Prostate gland (tissue), 2 donors: Measurements from ENCODE around the gene RBM33. TPM values are rescaled to one million over a fixed set of nuclear protein-coding genes. Genes with fewer than 3 reads are reported as not detected.
A peak's percentile ranks its signal among the peaks of the same experiment; 100 is the strongest.

ENCODE experiments used
- DNase-seq: peaks from one replicate; pipeline ENCODE4 v3.0.0-alpha.2; 2019; ENCODE audit warnings: low spot score
- H3K27ac ChIP-seq, 2 donors: fragments of 200-600 bp; sonication (generic); 2 replicates each; pipeline ENCODE4 v1.5.1; 2017 to 2019
- H3K27me3 ChIP-seq: fragments of 200-600 bp; sonication (generic); replicated peaks from 2 replicates; pipeline ENCODE4 v1.5.1; 2019; ENCODE audit not compliant: insufficient read depth
- H3K36me3 ChIP-seq, 2 donors: fragments of 200-600 bp; sonication (generic); 1 replicate in 1 of 2; 2 replicates in 1 of 2; pipeline versions ENCODE4 v1.5.1 to v1.8.1; 2017 to 2019
- H3K4me1 ChIP-seq: fragments of 200-600 bp; sonication (generic); replicated peaks from 2 replicates; pipeline ENCODE4 v1.5.1; 2019
- H3K4me3 ChIP-seq, 2 donors: fragments of 200-600 bp; sonication (generic); 2 replicates each; pipeline ENCODE4 v1.5.1; 2017 to 2019
- H3K9me3 ChIP-seq: fragments of 200-600 bp; sonication (generic); 2 replicates; pipeline ENCODE4 v1.5.1; 2017
- CTCF ChIP-seq, 4 experiments: fragments of 200-600 bp in 2 of 4; fragments of 450-650 bp in 2 of 4; sonication (generic) in 2 of 4; IDR thresholded peaks; 1 replicate in 3 of 4; 2 replicates in 1 of 4; pipeline ENCODE4 v1.5.1; 2016 to 2019; ENCODE audit warnings: antibody characterized with exemption in 4 of 4, mild to moderate bottlenecking in 2 of 4, moderate library complexity in 2 of 4
- POLR2A ChIP-seq: fragments of 450-650 bp; IDR thresholded peaks from one replicate; pipeline ENCODE4 v1.6.1; 2016; ENCODE audit warnings: antibody characterized with exemption, mild to moderate bottlenecking
- POLR2AphosphoS5 ChIP-seq: sonication (generic); formaldehyde crosslinking; IDR thresholded peaks from one replicate; pipeline ENCODE4 v1.6.1; 2017; ENCODE audit warnings: antibody characterized with exemption
- WGBS: methylation state at CpG from one replicate; pipeline ENCODE4 v1.1.5; 2018; 5-methylcytosine and 5-hydroxymethylcytosine counted together
- intact Hi-C: fragments of 100-400 bp; cut with DNase I; formaldehyde crosslinking; loops from one replicate; pipeline ENCODE4 v1.14.2; 2022
- total RNA-seq, 2 donors: library from RNA; depleted of rRNA; stranded (reverse); fragments of >200 nt; gene quantifications; one replicate each; pipeline ENCODE4 v1.1.0, GENCODE V29; 2016

Gene RBM33
- total RNA-seq, 2 donors from 2014 or later: 33.2 to 82.9 TPM

- Histone ChIP-seq H3K27ac (no peak within 1 kb of the TSS), H3K36me3 (no peaks in the 10 kb centered on the region), H3K4me3 (peak within 1 kb of the TSS; percentile 8 to 11), H3K9me3 (no peaks in the 10 kb centered on the region), H3K27me3 (peaks cover 12% of the 10 kb centered on the region), H3K4me1 (peaks cover 9% of the 10 kb centered on the region)
- intact Hi-C loops: loop anchor here (10.0 kb wide), 1 partner anchor 653 kb away; no protein-coding TSS in a partner anchor
- TF ChIP-seq POLR2A (no peak), CTCF (IDR thresholded peaks at IDR 0.05) (no peak), POLR2AphosphoS5 (no peak)
- no peak for DNase-seq
- WGBS: under 1% methylated on average over 45 of the region's 53 CpGs
Measured at GRCh38 chr7:155811895-155812761, 167.7 kb downstream of the RBM33 start, which contains the start of gene SHH. Gene SHH, minus strand, starts transcription at chr7:155812463. Its CDS starts 341 bp downstream, at chr7:155812122.

- DNase-seq: no peak
- Histone ChIP-seq H3K27ac (no peak overlapping the region), H3K27me3 (peaks cover 12% of the 10 kb centered on the region), H3K36me3 (no peaks in the 10 kb centered on the region), H3K4me1 (peaks cover 9% of the 10 kb centered on the region), H3K4me3 (no peak overlapping the region), H3K9me3 (no peaks in the 10 kb centered on the region)
- 35% methylated on average over 8 of the region's 8 CpGs for WGBS
- intact Hi-C loops: loop anchor here (10.0 kb wide), 1 partner anchor 652 kb away; no protein-coding TSS in a partner anchor
- TF ChIP-seq POLR2AphosphoS5 (no peak), CTCF (IDR thresholded peaks at IDR 0.05) (no peak), POLR2A (no peak)
Measured at GRCh38 chr7:155813125-155813524, 168.7 kb downstream of the RBM33 start.

GRCh38 chr7:155813546-155814315 is 169.3 kb downstream of the RBM33 start:
- Histone ChIP-seq H3K9me3 (no peaks in the 10 kb centered on the region), H3K27ac (no peak overlapping the region), H3K27me3 (peaks cover 14% of the 10 kb centered on the region), H3K4me3 (no peak overlapping the region), H3K4me1 (peaks cover 9% of the 10 kb centered on the region), H3K36me3 (no peaks in the 10 kb centered on the region)
- TF ChIP-seq CTCF (IDR thresholded peaks at IDR 0.05) (no peak), POLR2A (no peak), POLR2AphosphoS5 (no peak)
- no peak for DNase-seq
- 64% methylated on average over 19 of the region's 19 CpGs for WGBS
- intact Hi-C loops: loop anchor here (10.0 kb wide), 1 partner anchor 651 kb away; no protein-coding TSS in a partner anchor

- TF ChIP-seq CTCF (IDR thresholded peaks at IDR 0.05) (no peak), POLR2AphosphoS5 (no peak), POLR2A (no peak)
- Histone ChIP-seq H3K36me3 (no peaks in the 10 kb centered on the region), H3K4me3 (no peak overlapping the region), H3K27me3 (peaks cover 14% of the 10 kb centered on the region), H3K4me1 (peaks cover 3% of the 10 kb centered on the region), H3K9me3 (no peaks in the 10 kb centered on the region), H3K27ac (no peak overlapping the region)
- intact Hi-C loops: loop anchor here (10.0 kb wide), 1 partner anchor 650 kb away; no protein-coding TSS in a partner anchor
- no peak for DNase-seq
- WGBS: 48% methylated on average over 21 of the region's 22 CpGs
Measured at GRCh38 chr7:155814316-155815276, 170.1 kb downstream of the RBM33 start.
